ENCODE data around the gene ANKRD33B. TPM values are rescaled to one million over a fixed set of nuclear protein-coding genes. Genes with fewer than 3 reads are reported as not detected.
"Not testable (repeated sequence)": the region's sequence is repeated elsewhere in the genome, so short reads cannot be mapped to it uniquely, and the experiment has no call there.

The ANKRD33B gene
- total RNA-seq, 2 donors from 2014 or later: 0.61 to 1.8 TPM

GRCh38 chr5:10552183-10553143, 11.4 kb upstream of the ANKRD33B start:
- DNase-seq: no peak
- intact Hi-C loops (cut with DNase I, micrococcal nuclease): no loop called here
- no peak for ATAC-seq

GRCh38 chr5:10553476-10553875, 10.4 kb upstream of the ANKRD33B start:
- intact Hi-C loops (cut with DNase I, micrococcal nuclease): no loop called here
- no peak for ATAC-seq
- no peak for DNase-seq

GRCh38 chr5:10555277-10555684, 8.6 kb upstream of the ANKRD33B start:
- intact Hi-C loops (cut with DNase I, micrococcal nuclease): no loop called here
- no peak for ATAC-seq
- no peak for DNase-seq

GRCh38 chr5:10556289-10556807, 7.5 kb upstream of the ANKRD33B start:
- DNase-seq (no peak), ATAC-seq (no peak)
- intact Hi-C loops (cut with DNase I, micrococcal nuclease): no loop called here

GRCh38 chr5:10556893-10557746, 6.8 kb upstream of the ANKRD33B start:
- intact Hi-C loops (cut with DNase I, micrococcal nuclease): no loop called here
- ATAC-seq: no peak
- no peak for DNase-seq

GRCh38 chr5:10559151-10559550, 4.7 kb upstream of the ANKRD33B start:
- no peak for ATAC-seq
- DNase-seq: no peak
- intact Hi-C loops (cut with DNase I, micrococcal nuclease): no loop called here

- ATAC-seq: no peak
- intact Hi-C loops (cut with DNase I, micrococcal nuclease): no loop called here
- DNase-seq: peak in 1 of 2 donors; percentile 2
These were observed 4.0 kb upstream of the ANKRD33B start for GRCh38 chr5:10559871-10560270.

- intact Hi-C loops (cut with DNase I, micrococcal nuclease): no loop called here
- peak; percentile 19 to 22 for DNase-seq
These were observed 1.4 kb upstream of the ANKRD33B start for GRCh38 chr5:10562201-10563109.

GRCh38 chr5:10563110-10563944, 543 bp upstream of the ANKRD33B start:
- peak; percentile 39 to 54 for DNase-seq
- intact Hi-C loops (cut with DNase I, micrococcal nuclease): no loop called here
- ATAC-seq: peak; percentile 51

More at GRCh38 chr5:10562201-10563109, 1.4 kb upstream of the ANKRD33B start:
- ATAC-seq: no peak

- intact Hi-C loops (cut with DNase I, micrococcal nuclease): no loop called here
- no peak for ATAC-seq
- peak in 1 of 2 donors; percentile 22 for DNase-seq
These were observed 1.2 kb downstream of the ANKRD33B start for GRCh38 chr5:10564838-10565784.

GRCh38 chr5:10565785-10566542, 2.1 kb downstream of the ANKRD33B start:
- ATAC-seq (no peak), DNase-seq (peak in 1 of 2 donors; percentile 15)
- intact Hi-C loops (cut with DNase I, micrococcal nuclease): no loop called here

- no peak for DNase-seq
- intact Hi-C loops (cut with DNase I, micrococcal nuclease): no loop called here
- no peak for ATAC-seq
These were observed 2.7 kb downstream of the ANKRD33B start for GRCh38 chr5:10566543-10567068.

GRCh38 chr5:10567121-10567591, 3.3 kb downstream of the ANKRD33B start:
- intact Hi-C loops (cut with DNase I, micrococcal nuclease): no loop called here
- peak in 1 of 2 donors; percentile 16 for DNase-seq

GRCh38 chr5:10567781-10568321, 4.0 kb downstream of the ANKRD33B start:
- intact Hi-C loops (cut with DNase I, micrococcal nuclease): no loop called here
- peak in 1 of 2 donors; percentile 1 for DNase-seq

More at GRCh38 chr5:10567121-10567591, 3.3 kb downstream of the ANKRD33B start:
- ATAC-seq: no peak

GRCh38 chr5:10570540-10570939, 6.7 kb downstream of the ANKRD33B start:
- ATAC-seq; intact Hi-C loops (cut with DNase I, micrococcal nuclease); DNase-seq: not testable (repeated sequence)

More at GRCh38 chr5:10567781-10568321, 4.0 kb downstream of the ANKRD33B start:
- ATAC-seq: no peak
